Measurements from ENCODE around the gene SLC39A11. TPM values are rescaled to one million over a fixed set of nuclear protein-coding genes. Genes with fewer than 3 reads are reported as not detected.

SLC39A11 gene
- total RNA-seq, 1 experiment from 2014 or later = 18.9 TPM

DNA sequence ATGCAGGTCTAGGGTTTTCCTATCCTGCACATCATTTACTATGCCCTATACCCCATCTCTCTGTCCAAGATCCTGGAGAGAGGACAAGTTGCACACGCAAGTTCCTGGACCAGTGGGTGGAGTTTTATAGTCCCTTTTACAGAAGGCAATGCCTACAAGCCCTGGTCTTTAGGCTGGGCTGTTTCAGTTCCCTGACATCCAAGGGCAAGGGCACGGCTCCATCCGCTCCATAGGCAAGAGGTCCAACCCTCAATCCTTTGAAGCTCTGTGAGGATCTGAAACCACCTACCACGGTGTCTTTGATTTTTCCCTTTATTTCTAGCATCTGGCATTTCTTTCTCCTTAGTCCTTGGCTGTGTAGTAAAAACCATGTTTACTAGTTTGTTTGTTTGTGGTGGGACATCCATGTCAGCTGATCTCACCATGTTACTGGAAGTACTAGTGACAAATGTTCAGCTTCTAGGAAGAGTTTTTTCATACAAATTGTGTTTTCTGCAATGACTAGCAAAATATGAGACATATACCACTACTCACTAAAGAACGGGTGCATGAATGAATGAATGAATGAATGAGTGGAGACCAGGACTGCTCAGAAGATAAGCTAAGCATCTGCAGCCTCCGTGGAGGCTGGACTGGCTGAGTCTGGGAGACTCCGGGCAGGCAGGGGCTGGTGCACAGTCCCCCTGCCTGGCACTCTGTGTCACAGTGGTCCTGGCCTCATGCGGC is 359.4 kb downstream of the SLC39A11 start:
- Mint-ChIP-seq H3K27ac (no peak overlapping the region), H3K36me3 (no peaks in the 10 kb centered on the region), H3K27me3 (ENCODE audit: low read depth) (no peaks in the 10 kb centered on the region), H3K4me3 (no peak overlapping the region), H3K9me3 (no peaks in the 10 kb centered on the region), H3K4me1 (no peaks in the 10 kb centered on the region)
- CTCF ChIA-PET = no interaction called here
- POLR2A ChIA-PET = no interaction called here
- TF ChIP-seq, protein P1, sequence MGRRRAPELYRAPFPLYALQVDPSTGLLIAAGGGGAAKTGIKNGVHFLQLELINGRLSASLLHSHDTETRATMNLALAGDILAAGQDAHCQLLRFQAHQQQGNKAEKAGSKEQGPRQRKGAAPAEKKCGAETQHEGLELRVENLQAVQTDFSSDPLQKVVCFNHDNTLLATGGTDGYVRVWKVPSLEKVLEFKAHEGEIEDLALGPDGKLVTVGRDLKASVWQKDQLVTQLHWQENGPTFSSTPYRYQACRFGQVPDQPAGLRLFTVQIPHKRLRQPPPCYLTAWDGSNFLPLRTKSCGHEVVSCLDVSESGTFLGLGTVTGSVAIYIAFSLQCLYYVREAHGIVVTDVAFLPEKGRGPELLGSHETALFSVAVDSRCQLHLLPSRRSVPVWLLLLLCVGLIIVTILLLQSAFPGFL (CRISPR knock-in tag; IDR thresholded peaks at IDR 0.05; ENCODE audit: borderline replicate concordance) = no peak
- TF ChIP-seq GRHL2 (CRISPR knock-in tag; IDR thresholded peaks at IDR 0.05; ENCODE audit: insufficient replicate concordance, severe bottlenecking) = no peak
- TF ChIP-seq, protein P2, sequence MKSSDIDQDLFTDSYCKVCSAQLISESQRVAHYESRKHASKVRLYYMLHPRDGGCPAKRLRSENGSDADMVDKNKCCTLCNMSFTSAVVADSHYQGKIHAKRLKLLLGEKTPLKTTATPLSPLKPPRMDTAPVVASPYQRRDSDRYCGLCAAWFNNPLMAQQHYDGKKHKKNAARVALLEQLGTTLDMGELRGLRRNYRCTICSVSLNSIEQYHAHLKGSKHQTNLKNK (CRISPR knock-in tag; IDR thresholded peaks at IDR 0.05) = no peak
- TF ChIP-seq NFATC4 (CRISPR knock-in tag; IDR thresholded peaks at IDR 0.05) = no peak
- no peak for TF ChIP-seq KAT7 (CRISPR knock-in tag; IDR thresholded peaks at IDR 0.05; ENCODE audit: borderline replicate concordance)
- TF ChIP-seq, protein P3, sequence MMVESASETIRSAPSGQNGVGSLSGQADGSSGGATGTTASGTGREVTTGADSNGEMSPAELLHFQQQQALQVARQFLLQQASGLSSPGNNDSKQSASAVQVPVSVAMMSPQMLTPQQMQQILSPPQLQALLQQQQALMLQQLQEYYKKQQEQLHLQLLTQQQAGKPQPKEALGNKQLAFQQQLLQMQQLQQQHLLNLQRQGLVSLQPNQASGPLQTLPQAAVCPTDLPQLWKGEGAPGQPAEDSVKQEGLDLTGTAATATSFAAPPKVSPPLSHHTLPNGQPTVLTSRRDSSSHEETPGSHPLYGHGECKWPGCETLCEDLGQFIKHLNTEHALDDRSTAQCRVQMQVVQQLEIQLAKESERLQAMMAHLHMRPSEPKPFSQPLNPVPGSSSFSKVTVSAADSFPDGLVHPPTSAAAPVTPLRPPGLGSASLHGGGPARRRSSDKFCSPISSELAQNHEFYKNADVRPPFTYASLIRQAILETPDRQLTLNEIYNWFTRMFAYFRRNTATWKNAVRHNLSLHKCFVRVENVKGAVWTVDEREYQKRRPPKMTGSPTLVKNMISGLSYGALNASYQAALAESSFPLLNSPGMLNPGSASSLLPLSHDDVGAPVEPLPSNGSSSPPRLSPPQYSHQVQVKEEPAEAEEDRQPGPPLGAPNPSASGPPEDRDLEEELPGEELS (CRISPR knock-in tag; IDR thresholded peaks at IDR 0.05) = no peak
- no peak for DNase-seq (ENCODE audit: low spot score)
- ATAC-seq = no peak

DNA sequence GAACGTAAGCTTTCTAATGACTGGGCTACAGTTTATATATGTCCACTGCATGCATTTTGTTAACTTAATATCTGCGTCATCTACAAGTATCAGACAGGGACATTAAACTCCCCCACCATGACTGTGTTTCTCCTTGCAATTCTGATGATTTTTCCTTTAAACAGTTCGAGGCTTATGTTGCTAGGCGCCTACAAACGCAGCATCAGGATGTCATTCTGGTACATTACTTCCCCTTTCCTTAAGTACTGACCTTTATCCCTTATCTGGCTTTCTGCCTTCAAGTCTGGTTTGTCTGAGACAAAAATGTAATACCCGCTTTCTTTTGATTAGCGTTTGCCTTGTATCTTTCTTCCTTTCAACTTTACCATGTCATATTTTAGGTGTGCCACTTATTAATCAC is 362.4 kb downstream of the SLC39A11 start:
- ATAC-seq (no peak), DNase-seq (ENCODE audit: low spot score) (no peak)
- ChIA-PET CTCF (no interaction called here), POLR2A (no interaction called here)
- H3K27me3 Mint-ChIP-seq (ENCODE audit: low read depth) = no peaks in the 10 kb centered on the region
- no peaks in the 10 kb centered on the region for H3K36me3 Mint-ChIP-seq
- H3K9me3 Mint-ChIP-seq = no peaks in the 10 kb centered on the region
- peaks cover 11% of the 10 kb centered on the region for H3K4me1 Mint-ChIP-seq
- no peak overlapping the region for H3K27ac Mint-ChIP-seq
- TF ChIP-seq, protein P4, sequence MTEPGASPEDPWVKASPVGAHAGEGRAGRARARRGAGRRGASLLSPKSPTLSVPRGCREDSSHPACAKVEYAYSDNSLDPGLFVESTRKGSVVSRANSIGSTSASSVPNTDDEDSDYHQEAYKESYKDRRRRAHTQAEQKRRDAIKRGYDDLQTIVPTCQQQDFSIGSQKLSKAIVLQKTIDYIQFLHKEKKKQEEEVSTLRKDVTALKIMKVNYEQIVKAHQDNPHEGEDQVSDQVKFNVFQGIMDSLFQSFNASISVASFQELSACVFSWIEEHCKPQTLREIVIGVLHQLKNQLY (CRISPR knock-in tag; IDR thresholded peaks at IDR 0.05) = no peak
- TF ChIP-seq NFYB (CRISPR knock-in tag; conservative IDR thresholded peaks at IDR 0.05; ENCODE audit: low read depth) (no peak), ZNF219 (CRISPR knock-in tag; IDR thresholded peaks at IDR 0.05; ENCODE audit: borderline replicate concordance) (no peak), ZNF317 (CRISPR knock-in tag; IDR thresholded peaks at IDR 0.05; ENCODE audit: borderline replicate concordance, low read depth) (no peak), ESRRA (CRISPR knock-in tag; IDR thresholded peaks at IDR 0.05; ENCODE audit: borderline replicate concordance) (no peak), IRF2 (CRISPR knock-in tag; IDR thresholded peaks at IDR 0.05; ENCODE audit: borderline replicate concordance, low read depth) (no peak), SP1 (CRISPR knock-in tag; conservative IDR thresholded peaks at IDR 0.05) (no peak), GTF2I (CRISPR knock-in tag; conservative IDR thresholded peaks at IDR 0.05) (no peak), ZNF121 (CRISPR knock-in tag; IDR thresholded peaks at IDR 0.05) (no peak), FOXP1 (CRISPR knock-in tag; IDR thresholded peaks at IDR 0.05; ENCODE audit: borderline replicate concordance) (no peak)
- no peak overlapping the region for H3K4me3 Mint-ChIP-seq

DNA sequence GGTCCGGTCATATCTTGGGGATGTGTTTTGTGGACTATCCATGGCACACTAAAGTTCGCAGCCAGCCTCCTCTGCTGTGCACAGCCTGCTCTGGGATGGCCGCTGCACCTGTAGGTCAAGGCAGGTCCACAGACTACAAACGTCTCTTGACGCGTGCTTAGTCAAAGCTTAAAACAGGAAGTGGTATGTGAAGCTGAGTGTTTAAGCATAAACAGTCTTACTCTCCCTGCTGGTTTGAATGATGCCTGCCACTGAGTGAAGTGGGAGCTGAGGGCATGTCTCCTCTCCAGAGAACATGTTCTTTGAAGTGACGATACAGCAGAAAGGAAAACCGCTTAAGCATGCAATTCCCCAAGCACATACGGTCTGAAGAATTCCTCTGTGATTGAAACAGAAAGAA is 365.6 kb downstream of the SLC39A11 start:
- no peaks in the 10 kb centered on the region for H3K36me3 Mint-ChIP-seq

More for the DNA sequence above, 365.6 kb downstream of the SLC39A11 start:
- H3K27ac Mint-ChIP-seq = no peak overlapping the region
- peaks cover 42% of the 10 kb centered on the region for H3K4me1 Mint-ChIP-seq
- ChIA-PET CTCF (interaction anchor here (0.6 to 8.4 kb wide), 38 partner anchors 9 to 694 kb away, joined by 3 to 147 read pairs (median 5); partner anchors contain the start of genes CDC42EP4, COG1 and SSTR2), POLR2A (interaction anchor here (0.7 to 1.3 kb wide), 2 partner anchors 247 to 259 kb away, joined by 3 to 4 read pairs; no protein-coding TSS in a partner anchor)
- TF ChIP-seq, protein P3 (CRISPR knock-in tag; IDR thresholded peaks at IDR 0.05) = no peak
- TF ChIP-seq, protein P5, sequence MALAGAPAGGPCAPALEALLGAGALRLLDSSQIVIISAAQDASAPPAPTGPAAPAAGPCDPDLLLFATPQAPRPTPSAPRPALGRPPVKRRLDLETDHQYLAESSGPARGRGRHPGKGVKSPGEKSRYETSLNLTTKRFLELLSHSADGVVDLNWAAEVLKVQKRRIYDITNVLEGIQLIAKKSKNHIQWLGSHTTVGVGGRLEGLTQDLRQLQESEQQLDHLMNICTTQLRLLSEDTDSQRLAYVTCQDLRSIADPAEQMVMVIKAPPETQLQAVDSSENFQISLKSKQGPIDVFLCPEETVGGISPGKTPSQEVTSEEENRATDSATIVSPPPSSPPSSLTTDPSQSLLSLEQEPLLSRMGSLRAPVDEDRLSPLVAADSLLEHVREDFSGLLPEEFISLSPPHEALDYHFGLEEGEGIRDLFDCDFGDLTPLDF (CRISPR knock-in tag; IDR thresholded peaks at IDR 0.05) = no peak
- no peak for TF ChIP-seq RELA (CRISPR knock-in tag; IDR thresholded peaks at IDR 0.05; ENCODE audit: borderline replicate concordance)
- TF ChIP-seq, protein P6, sequence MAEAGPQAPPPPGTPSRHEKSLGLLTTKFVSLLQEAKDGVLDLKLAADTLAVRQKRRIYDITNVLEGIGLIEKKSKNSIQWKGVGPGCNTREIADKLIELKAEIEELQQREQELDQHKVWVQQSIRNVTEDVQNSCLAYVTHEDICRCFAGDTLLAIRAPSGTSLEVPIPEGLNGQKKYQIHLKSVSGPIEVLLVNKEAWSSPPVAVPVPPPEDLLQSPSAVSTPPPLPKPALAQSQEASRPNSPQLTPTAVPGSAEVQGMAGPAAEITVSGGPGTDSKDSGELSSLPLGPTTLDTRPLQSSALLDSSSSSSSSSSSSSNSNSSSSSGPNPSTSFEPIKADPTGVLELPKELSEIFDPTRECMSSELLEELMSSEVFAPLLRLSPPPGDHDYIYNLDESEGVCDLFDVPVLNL (CRISPR knock-in tag; IDR thresholded peaks at IDR 0.05; ENCODE audit: borderline replicate concordance, low read depth) = no peak
- DNase-seq (ENCODE audit: low spot score) = no peak
- H3K27me3 Mint-ChIP-seq (ENCODE audit: low read depth) = no peaks in the 10 kb centered on the region
- H3K4me3 Mint-ChIP-seq = no peak overlapping the region
- no peak for ATAC-seq
- H3K9me3 Mint-ChIP-seq = no peaks in the 10 kb centered on the region
